ENCODE measurements around the gene AUTS2. TPM values are rescaled to one million over a fixed set of nuclear protein-coding genes. Genes with fewer than 3 reads are reported as not detected.

The AUTS2 gene
- total RNA-seq, 1 experiment from 2014 or later, result not detected

GRCh38 chr7:69700331-69700730 is 102.1 kb downstream of the AUTS2 start:
- Histone ChIP-seq H3K27me3 (replicated peaks) (no peaks in the 10 kb centered on the region), H3K27ac (no peak overlapping the region), H3K4me3 (no peak overlapping the region), H3K9me3 (replicated peaks) (peaks cover 2% of the 10 kb centered on the region; the same call in 1 of the 2 replicates), H3K36me3 (no peaks in the 10 kb centered on the region), H3K4me1 (replicated peaks) (no peaks in the 10 kb centered on the region)
- no peak for DNase-seq (ENCODE audit: low read depth in 1 of 2, low spot score in 2 of 2)

GRCh38 chr7:69701288-69701687 is 103.0 kb downstream of the AUTS2 start:
- H3K4me1 ChIP-seq (replicated peaks), result no peaks in the 10 kb centered on the region
- no peak for DNase-seq (ENCODE audit: low read depth in 1 of 2, low spot score in 2 of 2)
- H3K36me3 ChIP-seq, result no peaks in the 10 kb centered on the region
- peaks cover 2% of the 10 kb centered on the region; the same call in 1 of the 2 replicates for H3K9me3 ChIP-seq (replicated peaks)
- H3K4me3 ChIP-seq, result no peak overlapping the region
- H3K27me3 ChIP-seq (replicated peaks), result no peaks in the 10 kb centered on the region
- no peak overlapping the region for H3K27ac ChIP-seq

- Histone ChIP-seq H3K9me3 (replicated peaks) (0 out of 2 replicates have a peak, but pooled peaks cover 2% of the 10 kb centered on the region), H3K36me3 (no peaks in the 10 kb centered on the region), H3K27me3 (replicated peaks) (no peaks in the 10 kb centered on the region), H3K27ac (no peak overlapping the region), H3K4me1 (replicated peaks) (no peaks in the 10 kb centered on the region), H3K4me3 (no peak overlapping the region)
- no peak for DNase-seq (ENCODE audit: low read depth in 1 of 2, low spot score in 2 of 2)
Measured at GRCh38 chr7:69702357-69702756, 104.1 kb downstream of the AUTS2 start.

GRCh38 chr7:69703099-69703498 is 104.8 kb downstream of the AUTS2 start:
- no peak overlapping the region for H3K27ac ChIP-seq
- no peaks in the 10 kb centered on the region for H3K36me3 ChIP-seq
- H3K27me3 ChIP-seq (replicated peaks), result no peaks in the 10 kb centered on the region
- H3K9me3 ChIP-seq (replicated peaks), result 0 out of 2 replicates have a peak, but pooled peaks cover 2% of the 10 kb centered on the region
- H3K4me1 ChIP-seq (replicated peaks), result no peaks in the 10 kb centered on the region
- no peak for DNase-seq (ENCODE audit: low read depth in 1 of 2, low spot score in 2 of 2)
- no peak overlapping the region for H3K4me3 ChIP-seq

GRCh38 chr7:69706070-69706469 is 107.8 kb downstream of the AUTS2 start:
- no peak overlapping the region for H3K27ac ChIP-seq
- H3K9me3 ChIP-seq (replicated peaks), result 0 out of 2 replicates have a peak, but pooled peaks cover 2% of the 10 kb centered on the region
- H3K27me3 ChIP-seq (replicated peaks), result no peaks in the 10 kb centered on the region
- no peaks in the 10 kb centered on the region for H3K4me1 ChIP-seq (replicated peaks)
- DNase-seq (ENCODE audit: low read depth in 1 of 2, low spot score in 2 of 2), result no peak
- no peak overlapping the region for H3K4me3 ChIP-seq
- H3K36me3 ChIP-seq, result no peaks in the 10 kb centered on the region

- no peaks in the 10 kb centered on the region for H3K27me3 ChIP-seq (replicated peaks)
- no peaks in the 10 kb centered on the region for H3K36me3 ChIP-seq
- DNase-seq (ENCODE audit: low read depth in 1 of 2, low spot score in 2 of 2), result no peak
- no peak overlapping the region for H3K27ac ChIP-seq
- 0 out of 2 replicates have a peak, but pooled peaks cover 2% of the 10 kb centered on the region for H3K9me3 ChIP-seq (replicated peaks)
- no peak overlapping the region for H3K4me3 ChIP-seq
- H3K4me1 ChIP-seq (replicated peaks), result no peaks in the 10 kb centered on the region
Measured at GRCh38 chr7:69708857-69709256, 110.6 kb downstream of the AUTS2 start.

GRCh38 chr7:69710768-69711438 is 112.6 kb downstream of the AUTS2 start:
- Histone ChIP-seq H3K27ac (no peak overlapping the region), H3K27me3 (replicated peaks) (no peaks in the 10 kb centered on the region), H3K4me1 (replicated peaks) (no peaks in the 10 kb centered on the region), H3K9me3 (replicated peaks) (no peaks in the 10 kb centered on the region), H3K36me3 (no peaks in the 10 kb centered on the region), H3K4me3 (no peak overlapping the region)
- no peak for DNase-seq (ENCODE audit: low read depth in 1 of 2, low spot score in 2 of 2)

- no peak overlapping the region for H3K4me3 ChIP-seq
- no peaks in the 10 kb centered on the region for H3K27me3 ChIP-seq (replicated peaks)
- H3K4me1 ChIP-seq (replicated peaks), result no peaks in the 10 kb centered on the region
- no peak overlapping the region for H3K27ac ChIP-seq
- no peak for DNase-seq (ENCODE audit: low read depth in 1 of 2, low spot score in 2 of 2)
- no peaks in the 10 kb centered on the region for H3K9me3 ChIP-seq (replicated peaks)
- no peaks in the 10 kb centered on the region for H3K36me3 ChIP-seq
Measured at GRCh38 chr7:69714886-69715576, 116.8 kb downstream of the AUTS2 start.

GRCh38 chr7:69717221-69717620 is 118.9 kb downstream of the AUTS2 start:
- no peaks in the 10 kb centered on the region for H3K27me3 ChIP-seq (replicated peaks)
- H3K36me3 ChIP-seq, result no peaks in the 10 kb centered on the region
- no peak overlapping the region for H3K27ac ChIP-seq
- DNase-seq (ENCODE audit: low read depth in 1 of 2, low spot score in 2 of 2), result no peak
- no peak overlapping the region for H3K4me3 ChIP-seq
- H3K9me3 ChIP-seq (replicated peaks), result no peaks in the 10 kb centered on the region
- no peaks in the 10 kb centered on the region for H3K4me1 ChIP-seq (replicated peaks)

- no peak for DNase-seq (ENCODE audit: low read depth in 1 of 2, low spot score in 2 of 2)
- H3K36me3 ChIP-seq, result no peaks in the 10 kb centered on the region
- H3K9me3 ChIP-seq (replicated peaks), result no peaks in the 10 kb centered on the region
- H3K4me1 ChIP-seq (replicated peaks), result no peaks in the 10 kb centered on the region
- no peak overlapping the region for H3K27ac ChIP-seq
- no peak overlapping the region for H3K4me3 ChIP-seq
- H3K27me3 ChIP-seq (replicated peaks), result no peaks in the 10 kb centered on the region
Measured at GRCh38 chr7:69719717-69720116, 121.4 kb downstream of the AUTS2 start.

GRCh38 chr7:69722843-69723242 is 124.6 kb downstream of the AUTS2 start:
- Histone ChIP-seq H3K4me3 (no peak overlapping the region), H3K27me3 (replicated peaks) (no peaks in the 10 kb centered on the region), H3K36me3 (no peaks in the 10 kb centered on the region), H3K4me1 (replicated peaks) (no peaks in the 10 kb centered on the region), H3K9me3 (replicated peaks) (no peaks in the 10 kb centered on the region), H3K27ac (no peak overlapping the region)
- no peak for DNase-seq (ENCODE audit: low read depth in 1 of 2, low spot score in 2 of 2)

GRCh38 chr7:69723663-69724062 is 125.4 kb downstream of the AUTS2 start:
- no peak overlapping the region for H3K4me3 ChIP-seq
- no peaks in the 10 kb centered on the region for H3K4me1 ChIP-seq (replicated peaks)
- H3K27ac ChIP-seq, result no peak overlapping the region
- H3K9me3 ChIP-seq (replicated peaks), result no peaks in the 10 kb centered on the region
- no peaks in the 10 kb centered on the region for H3K27me3 ChIP-seq (replicated peaks)
- DNase-seq (ENCODE audit: low read depth in 1 of 2, low spot score in 2 of 2), result no peak
- H3K36me3 ChIP-seq, result no peaks in the 10 kb centered on the region

- H3K27me3 ChIP-seq (replicated peaks), result no peaks in the 10 kb centered on the region
- no peak overlapping the region for H3K27ac ChIP-seq
- no peak overlapping the region for H3K4me3 ChIP-seq
- H3K9me3 ChIP-seq (replicated peaks), result no peaks in the 10 kb centered on the region
- no peak for DNase-seq (ENCODE audit: low read depth in 1 of 2, low spot score in 2 of 2)
- H3K4me1 ChIP-seq (replicated peaks), result no peaks in the 10 kb centered on the region
- H3K36me3 ChIP-seq, result no peaks in the 10 kb centered on the region
Measured at GRCh38 chr7:69728304-69728703, 130.0 kb downstream of the AUTS2 start.

GRCh38 chr7:69732203-69732602 is 133.9 kb downstream of the AUTS2 start:
- H3K9me3 ChIP-seq (replicated peaks), result no peaks in the 10 kb centered on the region
- H3K36me3 ChIP-seq, result no peaks in the 10 kb centered on the region
- no peak overlapping the region for H3K27ac ChIP-seq
- H3K27me3 ChIP-seq (replicated peaks), result no peaks in the 10 kb centered on the region
- no peak for DNase-seq (ENCODE audit: low read depth in 1 of 2, low spot score in 2 of 2)
- H3K4me1 ChIP-seq (replicated peaks), result no peaks in the 10 kb centered on the region
- H3K4me3 ChIP-seq, result no peak overlapping the region

Data from SJSA1 (cell line).